Calu3 (cell line): Measurements from ENCODE around the gene NCOA4. TPM values are rescaled to one million over a fixed set of nuclear protein-coding genes. Genes with fewer than 3 reads are reported as not detected.
"Not testable (repeated sequence)": the region's sequence is repeated elsewhere in the genome, so short reads cannot be mapped to it uniquely, and the experiment has no call there.

Experiments used
- BruUV-seq: library from RNA; stranded (reverse); fragments of 400-500 nt; replicated peaks from 2 replicates; lab custom pipeline; 2021; lab: Mats Ljungman, UMichigan
- CTCF ChIA-PET: fragments of 300-600 bp; sonication (Branson Sonifier 250); formaldehyde crosslinking; loops from one replicate; lab custom pipeline; 2022; ENCODE audit warnings: antibody characterized with exemption; lab: Charles Lee
- DNase-seq: peaks from one replicate; pipeline ENCODE4 v3.0.0; 2022
- H3K27ac Mint-ChIP-seq: one replicate; pipeline ENCODE4 v1.8.0; 2022; ENCODE audit warnings: mixed read lengths; ENCODE audit not compliant: unreplicated experiment
- H3K27me3 Mint-ChIP-seq: one replicate; pipeline ENCODE4 v1.8.0; 2022; ENCODE audit warnings: mixed read lengths; ENCODE audit not compliant: unreplicated experiment
- H3K36me3 Mint-ChIP-seq: one replicate; pipeline ENCODE4 v1.8.0; 2022; ENCODE audit warnings: mild to moderate bottlenecking, moderate library complexity, mixed read lengths; ENCODE audit not compliant: insufficient read depth, unreplicated experiment
- H3K4me1 Mint-ChIP-seq: one replicate; pipeline ENCODE4 v1.8.0; 2022; ENCODE audit warnings: mild to moderate bottlenecking, low read depth, mixed read lengths; ENCODE audit not compliant: unreplicated experiment
- H3K4me3 Mint-ChIP-seq: one replicate; pipeline ENCODE4 v1.8.0; 2022; ENCODE audit warnings: mild to moderate bottlenecking, low read depth, moderate library complexity, mixed read lengths; ENCODE audit not compliant: unreplicated experiment
- H3K9me3 Mint-ChIP-seq: one replicate; pipeline ENCODE4 v1.8.0; 2022; ENCODE audit warnings: low read depth, mixed read lengths; ENCODE audit not compliant: unreplicated experiment
- intact Hi-C: fragments of 100-400 bp; cut with micrococcal nuclease; formaldehyde crosslinking; loops from one replicate; pipeline ENCODE4 v1.10.0; 2022; ENCODE audit not compliant: unreplicated experiment
- total RNA-seq: library from RNA; stranded (reverse); gene quantifications from 2 replicates; pipeline ENCODE4 v1.2.3, GENCODE V29; 2022
- TF ChIP-seq, protein P1 (sequence below): fragments of 200-600 bp; IDR thresholded peaks from one replicate; pipeline ENCODE4 v1.8.0; 2022; ENCODE audit warnings: antibody characterized with exemption; ENCODE audit not compliant: unreplicated experiment

The NCOA4 gene
- total RNA-seq, 1 experiment from 2014 or later = 77.3 TPM

- TSS peak; percentile 62 for BruUV-seq
Measured at GRCh38 chr10:46002916-46003693, 27.3 kb downstream of the NCOA4 start.

DNA sequence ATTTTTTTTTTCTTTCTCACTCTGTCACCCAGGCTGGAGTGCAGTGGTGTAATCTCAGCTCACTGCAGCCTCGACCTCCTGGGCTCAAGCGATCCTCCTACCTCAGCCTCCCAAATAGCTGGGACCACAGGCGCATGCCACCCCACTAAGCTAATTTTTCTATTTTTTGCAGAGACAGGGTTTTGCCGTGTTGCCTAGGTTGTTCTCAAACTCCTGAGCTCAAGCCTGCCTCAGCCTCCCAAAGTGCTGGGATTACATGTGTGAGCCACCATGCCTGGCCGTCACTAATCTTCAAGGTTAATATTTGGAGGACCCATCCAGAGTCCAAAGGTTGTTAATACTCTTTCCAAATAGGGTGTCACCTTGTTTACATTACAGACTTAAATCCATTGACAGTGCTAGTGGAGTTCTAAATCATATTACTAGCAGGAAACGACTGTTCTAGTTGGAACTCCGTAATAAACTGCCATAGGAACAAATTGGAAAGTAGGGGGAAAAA is 28.2 kb downstream of the NCOA4 start:
- BruUV-seq, H3K27ac Mint-ChIP-seq, H3K9me3 Mint-ChIP-seq, H3K4me3 Mint-ChIP-seq, intact Hi-C loops, DNase-seq, CTCF ChIA-PET, H3K27me3 Mint-ChIP-seq: not testable (repeated sequence)
- Mint-ChIP-seq H3K4me1 (peaks cover 20% of the 10 kb centered on the region), H3K36me3 (peaks cover 62% of the 10 kb centered on the region)

More at GRCh38 chr10:46002916-46003693, 27.3 kb downstream of the NCOA4 start:
- DNase-seq = no peak
- Mint-ChIP-seq H3K4me1 (peaks cover 20% of the 10 kb centered on the region), H3K27me3 (no peaks in the 10 kb centered on the region), H3K9me3 (no peaks in the 10 kb centered on the region), H3K27ac (no peak overlapping the region), H3K36me3 (peaks cover 66% of the 10 kb centered on the region), H3K4me3 (no peak overlapping the region)
- TF ChIP-seq, protein P1, sequence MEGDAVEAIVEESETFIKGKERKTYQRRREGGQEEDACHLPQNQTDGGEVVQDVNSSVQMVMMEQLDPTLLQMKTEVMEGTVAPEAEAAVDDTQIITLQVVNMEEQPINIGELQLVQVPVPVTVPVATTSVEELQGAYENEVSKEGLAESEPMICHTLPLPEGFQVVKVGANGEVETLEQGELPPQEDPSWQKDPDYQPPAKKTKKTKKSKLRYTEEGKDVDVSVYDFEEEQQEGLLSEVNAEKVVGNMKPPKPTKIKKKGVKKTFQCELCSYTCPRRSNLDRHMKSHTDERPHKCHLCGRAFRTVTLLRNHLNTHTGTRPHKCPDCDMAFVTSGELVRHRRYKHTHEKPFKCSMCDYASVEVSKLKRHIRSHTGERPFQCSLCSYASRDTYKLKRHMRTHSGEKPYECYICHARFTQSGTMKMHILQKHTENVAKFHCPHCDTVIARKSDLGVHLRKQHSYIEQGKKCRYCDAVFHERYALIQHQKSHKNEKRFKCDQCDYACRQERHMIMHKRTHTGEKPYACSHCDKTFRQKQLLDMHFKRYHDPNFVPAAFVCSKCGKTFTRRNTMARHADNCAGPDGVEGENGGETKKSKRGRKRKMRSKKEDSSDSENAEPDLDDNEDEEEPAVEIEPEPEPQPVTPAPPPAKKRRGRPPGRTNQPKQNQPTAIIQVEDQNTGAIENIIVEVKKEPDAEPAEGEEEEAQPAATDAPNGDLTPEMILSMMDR = no peak
- CTCF ChIA-PET = no interaction called here
- intact Hi-C loops = no loop called here

GRCh38 chr10:46001187-46001756 is 29.2 kb downstream of the NCOA4 start:
- no peaks in the 10 kb centered on the region for H3K9me3 Mint-ChIP-seq
- no peak overlapping the region for H3K4me3 Mint-ChIP-seq
- BruUV-seq = no TSS peak
- no peak for DNase-seq
- TF ChIP-seq, protein P1 = no peak
- peaks cover 63% of the 10 kb centered on the region for H3K36me3 Mint-ChIP-seq
- no peak overlapping the region for H3K27ac Mint-ChIP-seq
- no peaks in the 10 kb centered on the region for H3K27me3 Mint-ChIP-seq
- intact Hi-C loops = no loop called here
- CTCF ChIA-PET = no interaction called here
- H3K4me1 Mint-ChIP-seq = peaks cover 15% of the 10 kb centered on the region

DNA sequence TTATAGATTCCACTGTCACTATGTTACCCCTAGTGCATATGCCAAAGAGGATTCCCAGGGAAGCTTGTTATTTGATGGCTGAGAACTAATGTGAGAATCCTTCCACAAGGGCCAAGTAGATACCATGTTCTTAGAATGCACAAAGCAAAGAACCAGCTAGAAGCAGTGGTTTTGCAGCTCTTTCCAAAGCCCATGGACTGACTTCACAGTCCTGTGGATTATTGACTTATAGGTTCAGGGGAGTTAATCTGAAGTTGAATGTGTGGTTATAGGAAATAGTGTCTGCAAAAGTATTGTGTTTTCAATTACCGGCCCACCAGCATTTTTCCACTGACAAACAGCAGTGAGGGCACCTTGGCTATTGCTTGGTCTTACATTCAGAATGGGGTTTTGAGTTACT is 29.9 kb downstream of the NCOA4 start:
- CTCF ChIA-PET = no interaction called here
- BruUV-seq = no TSS peak
- no peak for DNase-seq
- Mint-ChIP-seq H3K4me1 (peaks cover 11% of the 10 kb centered on the region), H3K9me3 (no peaks in the 10 kb centered on the region), H3K27ac (no peak overlapping the region), H3K27me3 (no peaks in the 10 kb centered on the region), H3K36me3 (peaks cover 55% of the 10 kb centered on the region), H3K4me3 (no peak overlapping the region)
- TF ChIP-seq, protein P1 = no peak
- intact Hi-C loops = no loop called here

DNA sequence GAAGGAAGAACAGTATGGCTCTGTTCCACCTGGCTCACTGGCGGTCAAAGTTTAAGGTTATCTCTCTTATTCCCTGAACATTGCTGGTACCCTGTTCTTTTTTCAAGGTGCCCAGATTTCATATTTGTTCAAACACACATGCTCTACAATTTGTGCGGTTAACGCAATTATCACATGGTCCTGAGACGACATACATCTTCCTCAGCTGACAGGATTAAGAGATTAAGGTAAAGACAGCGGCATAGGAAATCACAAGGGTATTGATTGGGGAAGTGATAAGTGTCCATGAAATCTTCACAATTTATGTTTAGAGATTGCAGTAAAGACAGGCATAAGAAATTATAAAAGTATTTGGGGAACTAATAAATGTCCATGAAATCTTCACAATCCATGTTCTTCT is 30.5 kb downstream of the NCOA4 start:
- H3K9me3 Mint-ChIP-seq, H3K27me3 Mint-ChIP-seq, H3K27ac Mint-ChIP-seq, H3K4me3 Mint-ChIP-seq, CTCF ChIA-PET, DNase-seq, BruUV-seq, intact Hi-C loops: not testable (repeated sequence)
- H3K36me3 Mint-ChIP-seq = peaks cover 50% of the 10 kb centered on the region
- H3K4me1 Mint-ChIP-seq = peaks cover 11% of the 10 kb centered on the region
